Measurements from ENCODE around the gene TENM4.

DNA sequence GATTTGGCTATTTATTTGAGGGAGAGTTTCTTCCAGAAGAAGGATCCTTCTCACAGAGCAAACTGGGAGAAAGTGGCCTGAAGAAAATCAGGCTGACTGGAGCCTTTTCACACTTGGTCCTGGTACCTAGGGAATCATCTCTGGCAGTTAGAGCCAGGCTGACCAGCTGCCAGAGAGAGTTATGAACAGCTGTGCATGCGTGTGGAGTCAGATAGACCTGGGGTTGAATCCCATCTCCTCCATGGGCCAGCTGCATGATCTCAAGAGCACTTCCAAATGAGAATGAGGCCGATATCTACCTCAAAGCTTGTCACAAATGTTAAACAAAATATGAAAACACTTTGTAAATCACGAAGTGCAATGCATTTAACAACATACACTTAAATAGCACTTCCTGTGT is 390.0 kb downstream of the TENM4 start:
- TF ChIP-seq, protein P1, sequence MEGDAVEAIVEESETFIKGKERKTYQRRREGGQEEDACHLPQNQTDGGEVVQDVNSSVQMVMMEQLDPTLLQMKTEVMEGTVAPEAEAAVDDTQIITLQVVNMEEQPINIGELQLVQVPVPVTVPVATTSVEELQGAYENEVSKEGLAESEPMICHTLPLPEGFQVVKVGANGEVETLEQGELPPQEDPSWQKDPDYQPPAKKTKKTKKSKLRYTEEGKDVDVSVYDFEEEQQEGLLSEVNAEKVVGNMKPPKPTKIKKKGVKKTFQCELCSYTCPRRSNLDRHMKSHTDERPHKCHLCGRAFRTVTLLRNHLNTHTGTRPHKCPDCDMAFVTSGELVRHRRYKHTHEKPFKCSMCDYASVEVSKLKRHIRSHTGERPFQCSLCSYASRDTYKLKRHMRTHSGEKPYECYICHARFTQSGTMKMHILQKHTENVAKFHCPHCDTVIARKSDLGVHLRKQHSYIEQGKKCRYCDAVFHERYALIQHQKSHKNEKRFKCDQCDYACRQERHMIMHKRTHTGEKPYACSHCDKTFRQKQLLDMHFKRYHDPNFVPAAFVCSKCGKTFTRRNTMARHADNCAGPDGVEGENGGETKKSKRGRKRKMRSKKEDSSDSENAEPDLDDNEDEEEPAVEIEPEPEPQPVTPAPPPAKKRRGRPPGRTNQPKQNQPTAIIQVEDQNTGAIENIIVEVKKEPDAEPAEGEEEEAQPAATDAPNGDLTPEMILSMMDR (IDR thresholded peaks at IDR 0.05): no peak
- no peak for TF ChIP-seq POLR2A (IDR thresholded peaks at IDR 0.05)

Data from heart left ventricle (tissue), 13 donors.